ENCODE data around the gene CLEC11A. TPM values are rescaled to one million over a fixed set of nuclear protein-coding genes. Genes with fewer than 3 reads are reported as not detected.

Gene CLEC11A
- polyA plus RNA-seq, 1 donor (not counting 4 experiments of a cell fraction or from before 2014, with no cell fraction given) = 0.56 TPM

DNA sequence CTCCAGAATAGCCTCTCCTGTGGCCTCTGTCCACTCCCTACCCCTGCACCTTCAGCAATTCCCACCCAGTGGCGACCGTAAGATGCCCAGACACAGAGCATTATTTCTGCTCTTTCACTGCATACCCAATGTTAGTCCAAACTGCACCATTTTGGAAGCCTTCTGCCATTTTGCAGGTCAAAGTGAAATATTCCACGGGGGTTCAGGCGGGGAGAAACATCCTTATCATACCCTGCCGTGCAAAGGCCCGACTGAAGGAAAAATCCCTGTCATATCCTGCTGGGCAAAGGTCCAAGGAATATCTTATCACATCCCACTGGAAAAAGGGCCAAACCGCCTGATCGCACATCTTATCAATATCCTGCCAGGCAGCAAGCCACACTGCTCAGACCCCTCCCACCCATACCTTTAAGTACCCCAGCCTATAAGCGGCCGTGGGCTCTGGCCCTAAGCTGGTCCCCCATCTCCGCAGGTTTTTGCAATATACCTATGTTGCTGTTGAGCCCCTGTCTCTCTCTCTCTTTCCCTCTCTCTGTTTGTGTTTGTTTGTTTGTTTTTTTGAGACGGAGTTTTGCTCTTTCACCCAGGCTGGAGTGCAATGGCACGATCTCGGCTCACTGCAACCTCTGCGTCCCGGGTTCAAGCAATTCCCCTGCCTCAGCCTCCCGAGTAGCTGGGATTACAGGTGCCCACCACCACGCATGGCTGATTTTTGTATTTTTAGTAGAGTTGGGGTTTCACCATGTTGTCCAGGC, 18.2 kb downstream of the CLEC11A start:
- no peak for TF ChIP-seq CTCF (optimal IDR thresholded peaks at IDR 0.05 in 1 of 3, IDR thresholded peaks at IDR 0.05 in 1 of 3, conservative IDR thresholded peaks at IDR 0.05 in 1 of 3; ENCODE audit: extremely low read depth in 1 of 3, insufficient read depth in 2 of 3, low read length in 3 of 3)
- no peak for TF ChIP-seq EZH2 (IDR thresholded peaks at IDR 0.05; ENCODE audit: low read length)
- dilution Hi-C loops (cut with MboI; ENCODE audit: extremely low pct_ligation_motif_present, low sequenced_read_pairs) = no loop called here
- Histone ChIP-seq H2AFZ (ENCODE audit: control insufficient read depth, low read length) (no peak overlapping the region), H3K27me3 (ENCODE audit: control insufficient read depth, extremely low read depth, insufficient read depth, low read length) (peaks cover 3% of the 10 kb centered on the region), H3K79me2 (ENCODE audit: control insufficient read depth, insufficient read depth, low read length) (no peaks in the 10 kb centered on the region), H3K4me2 (ENCODE audit: control insufficient read depth, extremely low read depth, insufficient read depth, low read depth, low read length) (no peak overlapping the region), H4K20me1 (ENCODE audit: control insufficient read depth, extremely low read depth, insufficient read depth, low read length) (no peaks in the 10 kb centered on the region), H3K9me1 (ENCODE audit: control insufficient read depth, extremely low read depth, insufficient read depth, low read length) (no peaks in the 10 kb centered on the region), H3K9me3 (ENCODE audit: control insufficient read depth, low read depth, low read length) (no peaks in the 10 kb centered on the region), H3K4me1 (ENCODE audit: control insufficient read depth, extremely low read depth, insufficient read depth, low read length) (no peaks in the 10 kb centered on the region), H3K36me3 (ENCODE audit: control insufficient read depth in 2 of 2, extremely low read depth in 1 of 2, insufficient read depth in 2 of 2, low read length in 2 of 2) (no peaks in the 10 kb centered on the region), H3K9ac (ENCODE audit: control insufficient read depth, extremely low read depth, insufficient read depth, low read length) (no peak overlapping the region), H3K4me3 (ENCODE audit: control insufficient read depth in 2 of 3, extremely low read depth in 1 of 3, insufficient read depth in 2 of 3, low read depth in 1 of 3, low read length in 3 of 3) (no peak overlapping the region), H3K27ac (ENCODE audit: control insufficient read depth, insufficient read depth, low read length) (no peak overlapping the region)
- FAIRE-seq (no peak), DNase-seq (ENCODE audit: low read depth, low spot score) (no peak)

DNA sequence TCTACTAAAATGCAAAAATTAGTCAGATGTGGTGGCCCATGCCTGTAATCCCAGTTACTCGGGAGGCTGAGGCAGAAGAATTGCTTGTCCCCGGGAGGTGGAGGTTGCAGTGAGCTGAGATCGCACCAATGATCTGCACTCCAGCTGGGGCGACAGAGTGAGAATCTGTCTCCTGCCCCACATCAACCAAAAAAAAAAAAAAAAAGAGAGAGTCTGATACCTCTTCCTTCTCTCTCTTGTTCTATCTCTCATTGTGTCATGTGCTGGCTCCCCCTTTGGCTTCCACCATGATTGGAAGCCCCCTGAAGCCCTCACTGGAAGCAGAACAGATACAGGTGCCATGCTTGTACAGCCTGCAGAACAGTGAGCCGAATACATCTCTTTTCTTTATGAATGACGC, 20.4 kb downstream of the CLEC11A start:
- H2AFZ ChIP-seq (ENCODE audit: control insufficient read depth, low read length) = no peak overlapping the region
- no peaks in the 10 kb centered on the region for H3K79me2 ChIP-seq (ENCODE audit: control insufficient read depth, insufficient read depth, low read length)
- no peak overlapping the region for H3K9ac ChIP-seq (ENCODE audit: control insufficient read depth, extremely low read depth, insufficient read depth, low read length)
- H3K4me2 ChIP-seq (ENCODE audit: control insufficient read depth, extremely low read depth, insufficient read depth, low read depth, low read length) = no peak overlapping the region
- dilution Hi-C loops (cut with MboI; ENCODE audit: extremely low pct_ligation_motif_present, low sequenced_read_pairs) = no loop called here
- no peak for FAIRE-seq
- H3K9me3 ChIP-seq (ENCODE audit: control insufficient read depth, low read depth, low read length) = no peaks in the 10 kb centered on the region
- H3K4me3 ChIP-seq (ENCODE audit: control insufficient read depth in 2 of 3, extremely low read depth in 1 of 3, insufficient read depth in 2 of 3, low read depth in 1 of 3, low read length in 3 of 3) = no peak overlapping the region
- no peak for TF ChIP-seq CTCF (optimal IDR thresholded peaks at IDR 0.05 in 1 of 3, IDR thresholded peaks at IDR 0.05 in 1 of 3, conservative IDR thresholded peaks at IDR 0.05 in 1 of 3; ENCODE audit: extremely low read depth in 1 of 3, insufficient read depth in 2 of 3, low read length in 3 of 3)
- no peak for TF ChIP-seq EZH2 (IDR thresholded peaks at IDR 0.05; ENCODE audit: low read length)
- no peak overlapping the region for H3K27ac ChIP-seq (ENCODE audit: control insufficient read depth, insufficient read depth, low read length)
- H3K9me1 ChIP-seq (ENCODE audit: control insufficient read depth, extremely low read depth, insufficient read depth, low read length) = no peaks in the 10 kb centered on the region
- no peaks in the 10 kb centered on the region for H3K4me1 ChIP-seq (ENCODE audit: control insufficient read depth, extremely low read depth, insufficient read depth, low read length)
- no peaks in the 10 kb centered on the region for H3K36me3 ChIP-seq (ENCODE audit: control insufficient read depth in 2 of 2, extremely low read depth in 1 of 2, insufficient read depth in 2 of 2, low read length in 2 of 2)
- peaks cover 3% of the 10 kb centered on the region for H3K27me3 ChIP-seq (ENCODE audit: control insufficient read depth, extremely low read depth, insufficient read depth, low read length)
- H4K20me1 ChIP-seq (ENCODE audit: control insufficient read depth, extremely low read depth, insufficient read depth, low read length) = no peaks in the 10 kb centered on the region
- DNase-seq (ENCODE audit: low read depth, low spot score) = no peak
